COLO668 (cell line): Measurements from ENCODE around the gene VPS39.

Experiments
- DNase-seq: peaks from one replicate; lab custom pipeline; 2025; ENCODE audit not compliant: unreplicated experiment; lab: John Stamatoyannopoulos, UW

VPS39 gene

GRCh38 chr15:42199126-42199525, 9.0 kb downstream of the VPS39 start:
- DNase-seq = no peak

DNA sequence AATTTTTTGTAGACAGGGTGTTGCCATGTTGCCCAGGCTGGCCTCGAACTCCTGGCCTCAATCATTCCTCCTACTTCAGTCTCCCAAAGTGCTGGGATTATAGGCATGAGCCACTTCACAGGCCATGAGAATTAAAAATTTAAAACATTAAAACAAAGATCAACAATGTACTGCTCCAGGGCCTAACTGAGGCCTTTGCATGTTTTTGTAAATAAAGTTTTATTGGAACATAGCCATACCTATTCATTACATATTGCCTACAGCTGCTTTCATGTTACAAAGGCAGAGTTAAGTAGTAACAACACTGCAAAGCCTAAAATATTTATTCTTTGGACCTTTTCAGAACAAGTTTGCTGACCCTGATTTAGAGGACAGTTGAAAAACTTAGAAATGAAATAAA, 9.6 kb downstream of the VPS39 start:
- DNase-seq = no peak

- DNase-seq = peak; percentile 5
Measured at GRCh38 chr15:42194513-42194912, 13.6 kb downstream of the VPS39 start.

GRCh38 chr15:42193383-42193782, 14.7 kb downstream of the VPS39 start:
- DNase-seq = no peak

DNA sequence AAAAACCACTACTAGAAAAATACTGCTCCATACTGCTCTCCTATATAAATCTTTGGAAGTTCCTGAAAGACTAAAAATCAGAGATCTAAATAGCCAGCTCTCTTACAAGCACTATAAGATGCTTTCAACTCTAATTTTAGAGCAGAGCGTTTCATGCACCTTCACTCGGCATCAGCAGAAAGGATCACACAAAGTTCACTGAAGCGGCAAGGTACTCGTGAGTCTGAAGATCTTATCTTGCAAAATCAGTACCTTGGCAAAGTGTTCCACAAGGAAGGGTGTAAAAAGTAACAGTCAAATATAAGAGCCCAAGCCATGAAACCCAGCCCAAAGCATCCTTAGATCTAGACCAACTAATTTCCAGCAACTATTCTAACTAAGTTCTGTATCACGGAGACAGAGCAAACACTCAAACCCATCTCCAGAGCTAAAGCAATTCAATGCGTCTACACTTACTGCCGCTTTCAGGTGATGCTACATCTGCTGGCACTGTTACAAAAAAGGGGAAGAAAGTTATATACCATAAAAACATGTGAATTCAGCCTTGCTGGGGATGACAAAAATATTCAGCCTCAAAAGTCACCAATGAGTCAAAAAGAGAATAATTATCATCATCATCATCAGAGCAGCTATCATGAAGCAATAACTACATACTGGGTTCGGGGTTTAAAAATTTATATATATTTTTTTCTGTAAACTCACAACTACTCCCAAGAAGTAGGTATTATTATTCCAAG, 16.3 kb downstream of the VPS39 start:
- no peak for DNase-seq

DNA sequence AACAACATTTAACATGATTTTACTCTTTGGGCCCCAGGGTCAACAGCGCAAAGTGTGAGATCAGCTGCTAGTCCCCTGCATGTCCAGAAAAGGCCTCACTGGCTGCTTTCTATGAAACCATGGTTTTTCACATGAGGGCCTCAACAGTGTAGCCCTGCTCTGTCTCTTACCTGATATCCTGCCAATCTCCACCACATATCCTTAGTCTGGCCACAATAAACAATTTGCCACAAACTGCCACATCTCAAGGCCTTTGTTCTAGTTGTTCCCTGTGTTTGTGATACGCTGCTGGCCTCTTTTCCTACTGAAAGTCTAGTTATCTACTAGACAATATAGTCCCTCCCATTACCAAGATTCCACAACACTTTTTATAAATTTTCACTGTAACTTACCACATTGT, 17.7 kb downstream of the VPS39 start:
- no peak for DNase-seq

GRCh38 chr15:42185801-42186200, 22.3 kb downstream of the VPS39 start:
- DNase-seq = no peak

DNA sequence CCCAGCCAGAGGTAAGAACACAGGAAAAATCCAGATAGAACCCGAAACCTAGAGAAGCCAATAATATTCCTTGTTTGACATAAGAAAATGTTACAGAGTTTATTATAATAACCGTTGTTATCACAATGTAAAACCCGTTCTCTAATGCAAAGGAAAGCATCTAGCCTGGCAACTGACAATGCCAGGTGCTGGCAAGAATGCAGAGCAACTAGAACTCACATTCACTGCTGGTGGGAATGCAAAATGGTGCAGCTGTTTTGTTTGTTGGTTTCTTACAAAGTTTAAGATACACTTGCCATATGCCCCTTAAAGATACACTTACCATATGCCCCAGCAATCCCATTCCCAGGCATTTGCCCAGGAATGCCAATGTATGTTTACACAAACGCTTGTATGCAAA, 23.4 kb downstream of the VPS39 start:
- DNase-seq = no peak

DNA sequence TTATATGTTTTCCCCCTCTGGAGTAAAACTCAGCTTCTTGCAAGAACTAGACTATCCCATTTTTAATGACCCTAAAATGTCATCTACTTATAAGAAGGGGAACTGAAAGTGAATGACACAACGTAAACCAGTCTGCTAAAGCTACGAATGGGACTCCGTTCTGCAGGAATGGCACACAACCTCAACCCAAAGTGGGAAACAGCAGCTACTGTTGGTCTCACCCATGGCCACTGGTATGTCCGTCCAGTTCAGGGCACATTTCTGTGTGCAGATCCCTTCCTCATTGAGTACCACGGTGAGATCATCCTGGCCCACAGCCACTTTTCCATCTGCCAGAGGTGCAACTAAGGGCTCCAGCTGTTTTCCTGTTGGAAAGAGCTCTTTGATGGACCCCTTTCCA, 23.8 kb downstream of the VPS39 start:
- no peak for DNase-seq

DNA sequence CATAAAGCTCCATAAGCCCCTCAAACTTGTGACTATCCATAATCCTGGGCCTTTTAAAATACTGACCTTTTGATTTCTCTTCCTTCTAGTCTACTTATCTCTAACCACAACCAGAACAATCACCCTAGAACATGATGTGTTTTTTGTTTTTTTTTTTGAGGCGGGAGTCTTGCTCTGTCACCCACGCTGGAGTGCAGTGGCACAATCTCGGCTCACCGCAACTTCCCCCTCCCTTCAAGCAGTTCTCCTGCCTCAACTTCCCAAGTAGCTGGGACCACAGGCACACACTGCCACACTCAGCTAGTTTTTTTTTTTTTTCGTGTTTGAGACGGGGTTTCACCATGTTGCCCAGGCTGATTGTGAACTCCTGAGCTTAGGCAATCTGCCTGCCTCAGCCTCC, 25.1 kb downstream of the VPS39 start:
- no peak for DNase-seq

DNA sequence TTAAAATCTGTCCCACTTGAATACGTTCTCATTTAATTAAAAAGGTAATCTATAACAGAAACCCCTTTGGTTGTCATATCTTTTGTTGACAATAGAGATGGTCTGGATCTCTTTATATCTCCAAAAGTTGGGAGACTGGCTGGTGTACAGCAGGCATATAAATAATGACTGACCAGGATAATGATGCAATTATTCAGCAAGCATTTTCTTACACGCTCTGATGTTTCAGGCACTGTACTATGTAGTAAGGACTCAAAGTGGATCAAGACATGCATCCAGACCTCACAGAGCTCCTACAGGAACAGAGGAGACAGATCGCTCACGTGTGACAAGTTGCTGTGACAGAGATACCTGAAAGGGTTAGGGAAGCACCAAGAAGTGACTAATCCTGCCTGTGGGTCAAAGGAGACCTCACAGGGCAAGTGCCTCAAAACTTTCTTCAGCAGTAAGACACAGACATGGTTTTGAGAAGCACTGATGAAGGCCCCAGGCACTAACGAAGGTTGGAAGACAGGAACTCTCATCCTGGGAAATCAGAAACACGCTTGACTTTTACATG, 25.7 kb downstream of the VPS39 start:
- DNase-seq = no peak

DNA sequence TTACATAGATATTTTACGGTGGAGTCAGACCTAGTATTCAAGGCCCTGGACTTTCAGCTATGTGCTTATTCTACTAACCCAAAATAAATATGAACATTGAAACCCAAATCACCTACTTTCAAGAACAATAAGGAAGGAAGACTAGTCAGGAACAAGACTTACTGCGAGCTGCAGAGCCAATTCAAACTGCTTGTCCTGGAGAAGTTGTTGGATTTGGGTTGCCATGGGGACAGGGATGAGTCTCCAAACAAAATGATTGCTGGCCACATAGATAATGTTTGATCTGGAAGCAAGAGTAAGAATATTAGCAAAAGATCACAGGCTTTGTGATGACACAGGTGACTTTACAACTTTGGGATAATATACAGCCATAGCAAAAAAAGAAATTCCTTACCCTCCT, 30.0 kb downstream of the VPS39 start:
- no peak for DNase-seq

DNA sequence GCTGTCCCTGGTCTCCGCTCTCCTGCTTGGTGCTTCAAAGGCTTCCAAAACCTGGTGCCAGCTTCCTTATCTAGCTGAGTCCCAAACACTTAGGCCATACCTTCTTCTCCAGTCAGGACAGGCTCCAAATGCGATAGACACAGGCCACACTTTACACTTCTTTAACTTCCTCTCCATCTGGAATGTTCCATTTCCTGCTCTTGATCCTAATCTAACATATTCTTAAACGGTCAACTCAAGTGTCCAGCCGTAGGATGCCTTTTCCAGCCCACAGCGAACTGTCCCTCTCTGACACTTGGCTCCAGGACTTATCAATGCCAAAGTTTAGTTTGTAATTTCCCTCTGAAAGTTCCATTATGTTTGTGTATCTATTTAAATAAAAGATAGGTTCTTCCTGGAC, 32.4 kb downstream of the VPS39 start:
- DNase-seq = no peak

DNA sequence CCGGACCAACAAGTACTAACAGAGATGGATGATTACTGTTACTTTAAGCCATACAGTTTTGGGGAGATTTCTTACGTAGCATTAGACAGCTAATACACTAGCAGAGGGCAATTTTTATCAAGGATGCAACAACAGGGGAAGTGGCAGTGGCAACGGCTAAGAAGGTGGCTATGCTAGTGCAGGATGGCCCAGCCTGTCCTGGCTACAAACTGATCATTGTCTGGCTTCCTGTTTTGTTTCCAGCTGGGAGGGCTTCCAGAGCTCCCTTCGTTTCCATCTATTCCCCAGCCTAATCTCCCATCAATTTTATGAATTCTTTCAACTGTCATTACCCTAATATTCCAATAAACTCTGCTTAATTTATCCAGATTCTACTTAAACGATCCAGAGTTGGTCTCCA, 35.6 kb downstream of the VPS39 start:
- no peak for DNase-seq

- DNase-seq = no peak
Measured at GRCh38 chr15:42171795-42172194, 36.3 kb downstream of the VPS39 start.

- DNase-seq = no peak
Measured at GRCh38 chr15:42171122-42171521, 37.0 kb downstream of the VPS39 start.

DNA sequence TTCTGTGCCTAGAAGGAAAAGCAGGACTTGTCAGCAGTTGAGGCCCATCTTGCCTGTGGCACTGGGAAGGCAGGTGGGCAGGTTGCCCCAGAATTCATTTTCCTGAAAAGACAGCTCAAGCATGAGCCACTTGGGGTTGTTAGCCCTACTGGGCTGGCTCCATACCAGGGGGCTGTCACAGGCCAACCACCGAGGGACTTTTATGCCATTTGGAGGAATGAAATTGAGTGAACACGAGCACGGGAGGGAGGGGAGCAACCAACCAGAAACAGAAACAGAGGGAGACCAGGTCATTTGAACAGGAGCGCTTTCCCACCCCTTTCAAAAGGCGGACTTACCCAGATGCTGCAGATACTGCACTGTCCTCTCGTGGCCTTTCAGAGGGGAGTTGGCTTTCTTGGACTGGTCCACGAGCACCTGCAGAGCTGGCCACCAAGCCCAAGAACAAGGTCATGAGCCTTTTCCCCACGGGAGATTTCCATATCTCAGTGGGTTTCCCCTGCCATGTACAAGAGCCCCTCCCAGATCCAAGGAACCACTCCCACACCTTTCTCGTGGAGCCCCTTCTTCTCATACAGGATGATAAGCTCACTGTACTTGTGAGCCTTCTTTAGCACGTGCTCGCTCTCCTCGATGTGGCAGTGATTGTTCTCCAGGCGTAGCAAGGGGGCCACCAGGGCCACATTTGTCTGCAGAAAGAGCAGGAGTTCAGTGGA, 41.7 kb downstream of the VPS39 start:
- DNase-seq = no peak

DNA sequence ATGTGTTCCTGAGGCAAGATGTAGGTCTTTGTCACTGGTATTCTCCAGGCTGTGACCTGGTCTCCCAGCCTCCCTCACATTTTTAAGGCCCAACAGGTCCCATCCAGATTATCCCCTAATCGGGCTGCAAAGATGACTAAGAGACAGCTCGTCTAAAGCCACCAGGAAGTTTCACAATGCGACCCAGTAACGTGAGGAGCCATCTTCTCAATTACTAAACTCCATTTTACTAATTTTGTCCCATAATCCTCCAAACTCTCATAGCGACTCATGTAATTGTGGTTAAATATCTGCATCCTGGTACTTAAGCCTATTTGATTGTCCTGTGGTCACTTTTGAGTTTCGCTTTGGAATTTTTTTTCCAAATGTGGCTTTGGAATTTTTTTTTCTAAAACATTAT, 43.0 kb downstream of the VPS39 start:
- DNase-seq = no peak

GRCh38 chr15:42163947-42164550, 44.1 kb downstream of the VPS39 start:
- DNase-seq = no peak

DNA sequence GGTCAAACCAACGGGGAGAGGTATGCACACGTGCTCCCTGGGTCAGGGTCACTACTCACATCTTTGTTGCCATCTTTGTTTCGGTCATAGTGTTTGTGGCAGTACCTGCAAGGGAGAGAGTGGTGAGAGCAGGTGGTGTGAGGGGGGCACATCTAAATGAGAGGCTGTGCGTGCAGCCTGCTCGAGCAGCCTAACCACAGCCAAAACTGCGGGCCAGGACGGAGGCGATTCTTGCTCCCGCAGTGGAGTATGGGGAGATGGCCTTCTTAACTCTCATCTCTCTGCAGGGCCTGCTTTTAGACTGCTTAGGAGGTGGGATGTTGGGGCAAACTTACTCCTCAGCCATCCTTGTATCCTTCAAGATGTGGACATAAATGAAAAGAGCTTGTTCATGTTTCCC, 44.8 kb downstream of the VPS39 start:
- no peak for DNase-seq

GRCh38 chr15:42160136-42160535, 48.0 kb downstream of the VPS39 start:
- no peak for DNase-seq

DNA sequence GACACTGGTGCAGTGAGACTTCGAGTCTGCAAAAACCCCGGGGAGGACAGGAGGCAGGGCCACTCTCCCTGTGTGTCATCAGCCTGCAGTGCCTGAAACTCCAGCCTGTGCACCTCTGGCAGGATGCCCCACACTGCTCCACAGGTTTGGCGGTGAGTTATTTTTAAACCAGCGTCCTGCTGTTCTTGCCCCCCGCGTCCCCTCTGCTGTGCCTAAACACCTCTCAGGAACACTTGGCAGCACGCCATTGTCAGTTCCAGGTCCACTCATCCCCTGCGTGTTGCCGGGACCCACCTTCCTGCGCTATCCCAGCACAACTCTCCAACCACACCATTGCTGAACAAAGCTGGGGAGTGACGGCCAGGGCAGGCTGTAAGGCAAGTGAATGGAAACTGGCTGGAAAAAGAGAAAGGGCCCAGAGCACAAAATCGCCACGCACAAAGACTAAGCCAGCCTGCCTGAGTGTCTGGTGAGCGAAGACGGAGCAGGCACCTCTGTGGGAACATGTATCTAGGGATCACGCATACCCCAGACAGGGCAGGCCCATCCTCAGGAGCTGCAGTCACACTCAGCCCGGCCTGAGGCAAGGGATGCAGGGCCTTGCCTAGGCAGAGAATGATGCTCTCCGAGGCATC, 48.6 kb downstream of the VPS39 start:
- no peak for DNase-seq
